ENCODE measurements around the gene C3orf62.

GRCh38 chr3:49222002-49222401 is 55.0 kb downstream of the C3orf62 start:
- no peak for TF ChIP-seq CTCF (IDR thresholded peaks at IDR 0.05)
- no peak for TF ChIP-seq POLR2A (IDR thresholded peaks at IDR 0.05)
